Kidney (tissue), 14 donors: ENCODE data around the gene IMPG1. TPM values are rescaled to one million over a fixed set of nuclear protein-coding genes. Genes with fewer than 3 reads are reported as not detected.

ENCODE experiments used
- DNase-seq, 5 donors: peaks; one replicate each; pipeline ENCODE4 v3.0.0-alpha.2; 2013 to 2020
- FAIRE-seq: peaks from 2 replicates; lab custom pipeline; 2012; peaks lifted over from hg19 to GRCh38; lab: Jason Lieb, UNC
- H3K27ac ChIP-seq, 2 donors: one replicate each; pipeline ENCODE4 v1.7.0; 2013; ENCODE audit warnings: low read depth in 2 of 2, low read length in 2 of 2, inconsistent platforms in 1 of 2
- H3K27me3 ChIP-seq: one replicate; pipeline ENCODE4 v1.7.1; 2013; ENCODE audit warnings: low read length, inconsistent platforms; ENCODE audit not compliant: control insufficient read depth, insufficient read depth
- H3K36me3 ChIP-seq, 3 donors: one replicate each; pipeline versions ENCODE4 v1.7.0 to v1.7.1; 2013; ENCODE audit warnings: low read length in 3 of 3, control low read depth in 1 of 3, inconsistent platforms in 1 of 3; ENCODE audit not compliant: insufficient read depth in 3 of 3, control insufficient read depth in 2 of 3
- H3K4me1 ChIP-seq, 3 donors: one replicate each; pipeline versions ENCODE4 v1.7.0 to v1.7.1; 2013; ENCODE audit warnings: low read length in 3 of 3, inconsistent platforms in 1 of 3, low read depth in 1 of 3; ENCODE audit not compliant: control insufficient read depth in 2 of 3, insufficient read depth in 2 of 3
- H3K4me3 ChIP-seq, 3 donors: one replicate each; pipeline versions ENCODE4 v1.7.0 to v1.8.1; 2013; ENCODE audit warnings: low read length in 3 of 3, control low read depth in 1 of 3, inconsistent platforms in 1 of 3
- H3K9ac ChIP-seq, 3 donors: one replicate each; pipeline versions ENCODE4 v1.7.0 to v1.7.1; 2013; ENCODE audit warnings: low read length in 3 of 3, control low read depth in 1 of 3, inconsistent platforms in 1 of 3
- H3K9me3 ChIP-seq, 3 donors: one replicate each; pipeline versions ENCODE4 v1.7.0 to v1.7.1; 2013; ENCODE audit warnings: low read length in 3 of 3, control low read depth in 1 of 3, inconsistent platforms in 1 of 3; ENCODE audit not compliant: control insufficient read depth in 2 of 3, insufficient read depth in 1 of 3
- intact Hi-C: fragments of 100-400 bp; cut with DNase I; formaldehyde crosslinking; loops from one replicate; pipeline ENCODE4 v1.11.1; 2022
- polyA plus RNA-seq: library from polyadenylated mRNA; stranded (reverse); fragments of 350-450 nt; fragmentation: Illumina TruSeq; extraction: RNeasy Lipid Tissue Mini Kit (QIAGEN cat#74804); gene quantifications from one replicate; pipeline ENCODE4 v1.2.3, GENCODE V29; 2014; ENCODE audit warnings: low read depth, low replicate concordance; ENCODE audit not compliant: insufficient read depth
- total RNA-seq: library from RNA; stranded (reverse); fragmentation: NEBNext Ultra II Directional; extraction: Animal tissue kit (Norgen Biotek cat#: 25700); gene quantifications from one replicate; pipeline ENCODE4 v1.2.1, GENCODE V29; 2021
- TF ChIP-seq, protein P1 (sequence below): IDR thresholded peaks from 3 replicates; pipeline ENCODE4 v1.5.1; 2012; ENCODE audit warnings: mild to moderate bottlenecking, moderate library complexity, borderline replicate concordance; ENCODE audit not compliant: insufficient read depth; ENCODE audit errors: extremely low read depth
- donor health status: control.
- donor health status: control.
- donor health status: control.
- donor health status: control.
- donor health status: control.
- donor health status: DM: yes; HTN: yes; CAD: no.
- donor health status: Normal renal cell carcinoma (clear cell type).

The IMPG1 gene
- total and polyA plus RNA-seq, 2 donors from 2014 or later: 0.69 TPM; not detected in 1

DNA sequence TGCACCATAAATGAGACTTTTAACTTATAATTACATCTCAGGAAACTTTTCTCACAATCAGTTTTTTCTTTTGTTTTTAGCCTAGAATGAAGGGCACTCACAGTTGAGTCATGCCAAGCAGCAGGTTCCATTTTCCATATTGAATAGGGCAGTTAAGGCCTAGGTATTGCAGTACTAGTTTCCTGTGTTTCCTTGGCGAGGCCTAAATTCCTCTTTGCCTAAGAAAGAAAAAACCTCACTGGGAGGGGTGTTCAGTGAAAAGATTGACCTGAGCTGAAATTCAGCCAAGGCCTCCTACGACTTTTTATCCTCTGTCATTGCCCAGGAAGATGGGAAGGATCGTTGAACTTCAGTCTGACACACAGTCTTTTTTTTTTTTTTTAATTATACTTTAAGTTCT is 85.5 kb downstream of the IMPG1 start:
- TF ChIP-seq, protein P1, sequence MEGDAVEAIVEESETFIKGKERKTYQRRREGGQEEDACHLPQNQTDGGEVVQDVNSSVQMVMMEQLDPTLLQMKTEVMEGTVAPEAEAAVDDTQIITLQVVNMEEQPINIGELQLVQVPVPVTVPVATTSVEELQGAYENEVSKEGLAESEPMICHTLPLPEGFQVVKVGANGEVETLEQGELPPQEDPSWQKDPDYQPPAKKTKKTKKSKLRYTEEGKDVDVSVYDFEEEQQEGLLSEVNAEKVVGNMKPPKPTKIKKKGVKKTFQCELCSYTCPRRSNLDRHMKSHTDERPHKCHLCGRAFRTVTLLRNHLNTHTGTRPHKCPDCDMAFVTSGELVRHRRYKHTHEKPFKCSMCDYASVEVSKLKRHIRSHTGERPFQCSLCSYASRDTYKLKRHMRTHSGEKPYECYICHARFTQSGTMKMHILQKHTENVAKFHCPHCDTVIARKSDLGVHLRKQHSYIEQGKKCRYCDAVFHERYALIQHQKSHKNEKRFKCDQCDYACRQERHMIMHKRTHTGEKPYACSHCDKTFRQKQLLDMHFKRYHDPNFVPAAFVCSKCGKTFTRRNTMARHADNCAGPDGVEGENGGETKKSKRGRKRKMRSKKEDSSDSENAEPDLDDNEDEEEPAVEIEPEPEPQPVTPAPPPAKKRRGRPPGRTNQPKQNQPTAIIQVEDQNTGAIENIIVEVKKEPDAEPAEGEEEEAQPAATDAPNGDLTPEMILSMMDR: no peak
- no peak for FAIRE-seq
- intact Hi-C loops: no loop called here
- no peak overlapping the region for H3K9ac ChIP-seq
- H3K27ac ChIP-seq: no peak overlapping the region
- no peak for DNase-seq
- no peaks in the 10 kb centered on the region for H3K36me3 ChIP-seq
- H3K4me1 ChIP-seq: no peaks in the 10 kb centered on the region
- H3K27me3 ChIP-seq: no peaks in the 10 kb centered on the region
- no peak overlapping the region for H3K4me3 ChIP-seq
- H3K9me3 ChIP-seq: no peaks in the 10 kb centered on the region

DNA sequence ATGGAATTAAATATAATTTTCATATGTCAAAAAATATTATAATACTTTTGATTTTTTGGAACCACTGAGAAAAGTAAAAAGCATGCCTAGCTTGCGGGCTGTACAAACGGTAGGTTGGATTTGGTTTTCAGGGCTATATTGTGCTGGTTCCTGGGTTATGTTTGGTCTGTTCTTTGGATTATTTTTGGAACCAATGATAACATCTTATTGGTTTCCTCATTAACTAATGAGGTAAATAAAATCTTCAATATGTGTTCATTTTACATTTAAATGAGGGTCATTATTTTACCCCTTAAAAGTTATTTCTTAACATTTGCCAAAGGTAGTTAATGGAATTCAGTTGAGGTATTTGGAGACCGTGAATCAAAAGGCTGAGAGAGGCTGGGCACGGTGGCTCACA is 96.6 kb downstream of the IMPG1 start:
- no peak for DNase-seq
- no peak overlapping the region for H3K27ac ChIP-seq
- H3K27me3 ChIP-seq: no peaks in the 10 kb centered on the region
- H3K9me3 ChIP-seq: no peaks in the 10 kb centered on the region
- intact Hi-C loops: no loop called here
- H3K4me3 ChIP-seq: no peak overlapping the region
- FAIRE-seq: no peak
- H3K36me3 ChIP-seq: no peaks in the 10 kb centered on the region
- TF ChIP-seq, protein P1: no peak
- peaks cover 0 to 3% (median 0%) of the 10 kb centered on the region in 3 donors for H3K4me1 ChIP-seq
- H3K9ac ChIP-seq: no peak overlapping the region

DNA sequence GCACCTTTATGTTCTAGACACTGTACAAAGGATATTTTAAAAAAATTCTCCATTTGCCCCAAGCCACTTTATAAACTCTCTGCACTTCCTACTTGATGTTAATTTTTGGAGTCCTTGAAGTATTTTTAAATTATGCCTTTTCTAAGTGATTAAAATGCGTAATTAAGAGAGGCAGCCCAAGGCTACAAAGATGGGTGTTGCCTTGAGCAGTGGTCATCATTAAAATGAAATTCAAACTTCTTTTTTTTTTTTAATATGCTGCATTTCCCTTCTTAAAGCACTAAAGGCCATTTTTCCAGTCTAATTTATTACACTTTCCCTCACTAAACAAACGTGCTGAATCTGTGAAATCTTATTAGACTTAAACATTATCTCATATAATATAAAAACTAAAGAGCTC is 102.4 kb downstream of the IMPG1 start:
- intact Hi-C loops: no loop called here
- no peak overlapping the region for H3K27ac ChIP-seq
- H3K27me3 ChIP-seq: no peaks in the 10 kb centered on the region
- FAIRE-seq: no peak
- no peaks in the 10 kb centered on the region for H3K36me3 ChIP-seq
- peaks cover 0 to 3% (median 0%) of the 10 kb centered on the region in 3 donors for H3K4me1 ChIP-seq
- H3K9me3 ChIP-seq: no peaks in the 10 kb centered on the region
- H3K4me3 ChIP-seq: no peak overlapping the region
- H3K9ac ChIP-seq: no peak overlapping the region
- DNase-seq: no peak
- TF ChIP-seq, protein P1: no peak

DNA sequence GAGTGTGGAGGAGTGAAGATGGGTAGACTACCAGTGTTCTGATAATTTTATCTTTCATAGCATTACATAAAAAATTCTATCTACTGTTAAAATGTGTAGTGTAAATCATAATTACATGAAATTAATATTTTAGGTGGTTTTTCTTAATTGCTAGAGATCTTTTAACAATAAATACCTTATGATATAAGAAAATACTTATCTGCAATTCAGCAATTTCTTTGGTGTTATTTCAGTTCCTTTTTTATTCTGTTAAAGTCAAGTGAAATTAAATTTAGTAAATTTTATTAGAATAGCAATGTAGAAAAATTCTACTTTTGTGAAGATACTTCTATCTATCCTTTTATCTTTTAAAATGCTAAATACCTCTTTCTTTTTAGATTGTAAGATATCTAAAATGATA is 104.3 kb downstream of the IMPG1 start:
- Histone ChIP-seq H3K27ac (no peak overlapping the region), H3K36me3 (no peaks in the 10 kb centered on the region), H3K27me3 (no peaks in the 10 kb centered on the region), H3K4me3 (no peak overlapping the region), H3K9me3 (no peaks in the 10 kb centered on the region), H3K9ac (no peak overlapping the region), H3K4me1 (peaks cover 0 to 3% (median 0%) of the 10 kb centered on the region in 3 donors)
- intact Hi-C loops: no loop called here
- no peak for DNase-seq
- FAIRE-seq: peak; percentile 51
- TF ChIP-seq, protein P1: no peak
